SK-N-SH (cell line): ENCODE data around the gene AQP3. TPM values are rescaled to one million over a fixed set of nuclear protein-coding genes. Genes with fewer than 3 reads are reported as not detected.

Experiments used
- CTCF ChIA-PET: fragments of 300-600, 350-600 bp; formaldehyde crosslinking; extraction: SDS; loops from one replicate; lab custom pipeline; 2021; lab: Yijun Ruan, JAX
- POLR2A ChIA-PET: fragments of 350-600 bp; sonication (Branson Sonifier 250); formaldehyde crosslinking; extraction: SDS; loops from one replicate; lab custom pipeline; 2020; ENCODE audit warnings: antibody characterized with exemption, inconsistent platforms; lab: Yijun Ruan, JAX
- DNase-seq: peaks from one replicate; pipeline ENCODE4 v3.0.0; 2012
- H2AFZ ChIP-seq: fragments of 200-600 bp; sonication (generic); 2 replicates; pipeline ENCODE4 v1.8.1; 2016; ENCODE audit warnings: antibody characterized with exemption, mild to moderate bottlenecking, low read depth
- H3F3A ChIP-seq: fragments of 200-600 bp; sonication (generic); replicated peaks from 2 replicates; pipeline ENCODE3; 2016; ENCODE audit warnings: antibody characterized with exemption, mild to moderate bottlenecking; ENCODE audit not compliant: insufficient read depth
- H3K27ac ChIP-seq, 2 experiments: fragments of 200-500 bp in 1 of 2; fragments of 200-600 bp in 1 of 2; sonication (Bioruptor generic) in 1 of 2; sonication (generic), shearing (Covaris generic) in 1 of 2; 2 replicates each; pipeline versions ENCODE4 v1.5.1 to v1.6.1; 2014 to 2016; ENCODE audit warnings: low read depth in 2 of 2, inconsistent platforms in 1 of 2, low read length in 1 of 2, mild to moderate bottlenecking in 1 of 2, mixed read lengths in 1 of 2
- H3K27me3 ChIP-seq: fragments of 200-600 bp; sonication (generic), shearing (Covaris generic); 2 replicates; pipeline ENCODE4 v1.6.1; 2016; ENCODE audit warnings: mixed run types; ENCODE audit not compliant: insufficient read depth
- H3K36me3 ChIP-seq, 2 experiments: fragments of 200-500 bp in 1 of 2; fragments of 200-600 bp in 1 of 2; sonication (Bioruptor generic) in 1 of 2; sonication (generic) in 1 of 2; replicated peaks in 1 of 2; 2 replicates each; pipeline versions ENCODE3 to v1.5.1; 2014 to 2016; ENCODE audit warnings: low read length in 1 of 2, mild to moderate bottlenecking in 1 of 2; ENCODE audit not compliant: insufficient read depth in 2 of 2, control insufficient read depth in 1 of 2
- H3K4me1 ChIP-seq, 2 experiments: fragments of 200-500 bp in 1 of 2; fragments of 200-600 bp in 1 of 2; sonication (Bioruptor generic) in 1 of 2; sonication (generic), shearing (Covaris generic) in 1 of 2; 2 replicates each; pipeline versions ENCODE4 v1.5.1 to v1.6.1; 2014 to 2016; ENCODE audit warnings: low read depth in 1 of 2, low read length in 1 of 2, mixed run types in 1 of 2; ENCODE audit not compliant: insufficient read depth in 2 of 2, control insufficient read depth in 1 of 2
- H3K4me2 ChIP-seq: fragments of 200-600 bp; sonication (generic), shearing (Covaris generic); 2 replicates; pipeline ENCODE4 v1.6.1; 2017; ENCODE audit warnings: mixed run types
- H3K4me3 ChIP-seq, 2 experiments: fragments of 200-500 bp in 1 of 2; fragments of 200-600 bp in 1 of 2; sonication (Bioruptor generic) in 1 of 2; sonication (generic), shearing (Covaris generic) in 1 of 2; 2 replicates each; pipeline versions ENCODE4 v1.5.1 to v1.8.1; 2014 to 2016; ENCODE audit warnings: low read depth in 2 of 2, inconsistent platforms in 1 of 2, low read length in 1 of 2, mild to moderate bottlenecking in 1 of 2, mixed read lengths in 1 of 2, moderate library complexity in 1 of 2
- H3K79me2 ChIP-seq: fragments of 200-600 bp; sonication (generic); 2 replicates; pipeline ENCODE4 v1.8.1; 2017; ENCODE audit warnings: mild to moderate bottlenecking; ENCODE audit not compliant: insufficient read depth
- H3K9ac ChIP-seq: fragments of 200-600 bp; sonication (generic); 2 replicates; pipeline ENCODE4 v1.6.1; 2017; ENCODE audit warnings: mixed run types
- H3K9me2 ChIP-seq: fragments of 200-600 bp; sonication (generic); 2 replicates; pipeline ENCODE4 v1.6.1; 2017; ENCODE audit warnings: mixed run types
- H3K9me3 ChIP-seq: fragments of 200-600 bp; sonication (generic); 2 replicates; pipeline ENCODE4 v1.6.1; 2017; ENCODE audit warnings: mixed run types, mild to moderate bottlenecking, moderate library complexity
- H4K20me1 ChIP-seq: fragments of 200-600 bp; sonication (generic); 2 replicates; pipeline ENCODE4 v1.6.1; 2017; ENCODE audit warnings: mild to moderate bottlenecking, mixed run types; ENCODE audit not compliant: insufficient read depth
- CHD2 ChIP-seq: fragments of 150-350 bp; IDR thresholded peaks from 2 replicates; pipeline ENCODE4 v1.6.1; 2018; ENCODE audit warnings: low read length; ENCODE audit not compliant: partially characterized antibody
- ELF1 ChIP-seq: IDR thresholded peaks from 2 replicates; pipeline ENCODE4 v1.4.0; 2012
- FOXJ3 ChIP-seq: sonication (generic); formaldehyde crosslinking; IDR thresholded peaks from 2 replicates; pipeline ENCODE4 v1.5.1; 2020; ENCODE audit warnings: mild to moderate bottlenecking, missing genetic modification reagents
- JUND ChIP-seq: IDR thresholded peaks from 2 replicates; pipeline ENCODE4 v1.4.0; 2012
- NFIC ChIP-seq: IDR thresholded peaks from 2 replicates; pipeline ENCODE4 v1.4.0; 2012; ENCODE audit warnings: borderline replicate concordance
- SMC3 ChIP-seq: IDR thresholded peaks from 2 replicates; pipeline ENCODE4 v1.6.1; 2012; ENCODE audit warnings: low read depth, low read length, improper control_type of control experiment
- TAF1 ChIP-seq: IDR thresholded peaks from 2 replicates; pipeline ENCODE4 v1.6.1; 2012; ENCODE audit warnings: low read depth, mild to moderate bottlenecking, low read length, moderate library complexity, borderline replicate concordance
- WGBS: methylation state at CpG from one replicate; pipeline ENCODE4 v1.1.6; 2017; ENCODE audit warnings: low lambda C conversion rate; 5-methylcytosine and 5-hydroxymethylcytosine counted together
- polyA plus RNA-seq, 3 experiments: library from polyadenylated mRNA; depleted of rRNA; stranded (reverse); fragments of >200 nt; gene quantifications; 2 replicates each; pipeline ENCODE4 v1.2.3, GENCODE V29; 2012
- TF ChIP-seq, protein P1 (sequence below): IDR thresholded peaks from 2 replicates; pipeline ENCODE4; 2012
- TF ChIP-seq, protein P2 (sequence below): fragments of 150-350 bp; IDR thresholded peaks from 2 replicates; pipeline ENCODE4 v1.6.1; 2016; ENCODE audit warnings: mild to moderate bottlenecking, low read depth, low read length
- TF ChIP-seq, protein P3 (sequence below): fragments of 200-600 bp; sonication (generic); IDR thresholded peaks from 2 replicates; pipeline ENCODE4 v1.6.1; 2017; ENCODE audit warnings: antibody characterized with exemption, mild to moderate bottlenecking, moderate library complexity

Gene AQP3
- polyA plus RNA-seq, 1 of the 3 experiments (the other 2 are of a cell fraction), result 0.64 TPM

DNA sequence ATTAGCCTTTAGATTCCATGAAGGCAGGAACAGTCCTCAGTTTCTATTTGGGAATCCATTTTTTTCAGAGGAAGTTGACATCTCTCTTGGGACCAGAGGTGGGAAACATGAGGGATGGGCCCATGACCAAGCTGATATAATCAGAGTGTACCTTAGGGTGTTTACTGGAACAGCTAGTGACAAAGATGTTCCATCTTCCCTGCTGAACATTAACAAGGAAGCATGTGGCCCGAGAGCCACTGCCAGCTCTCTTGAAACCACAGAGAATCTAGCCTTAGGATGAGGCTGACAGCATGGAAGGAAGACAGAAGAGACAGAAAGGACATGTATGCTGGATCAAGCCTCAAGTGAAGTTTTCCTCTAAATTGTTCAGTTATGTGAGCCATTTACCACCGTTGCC, 16.0 kb downstream of the AQP3 start (continued):
- TF ChIP-seq, protein P1, sequence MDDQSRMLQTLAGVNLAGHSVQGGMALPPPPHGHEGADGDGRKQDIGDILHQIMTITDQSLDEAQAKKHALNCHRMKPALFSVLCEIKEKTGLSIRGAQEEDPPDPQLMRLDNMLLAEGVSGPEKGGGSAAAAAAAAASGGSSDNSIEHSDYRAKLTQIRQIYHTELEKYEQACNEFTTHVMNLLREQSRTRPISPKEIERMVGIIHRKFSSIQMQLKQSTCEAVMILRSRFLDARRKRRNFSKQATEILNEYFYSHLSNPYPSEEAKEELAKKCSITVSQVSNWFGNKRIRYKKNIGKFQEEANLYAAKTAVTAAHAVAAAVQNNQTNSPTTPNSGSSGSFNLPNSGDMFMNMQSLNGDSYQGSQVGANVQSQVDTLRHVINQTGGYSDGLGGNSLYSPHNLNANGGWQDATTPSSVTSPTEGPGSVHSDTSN, result no peak
- no peak for TF ChIP-seq SMC3
- TF ChIP-seq, protein P2, sequence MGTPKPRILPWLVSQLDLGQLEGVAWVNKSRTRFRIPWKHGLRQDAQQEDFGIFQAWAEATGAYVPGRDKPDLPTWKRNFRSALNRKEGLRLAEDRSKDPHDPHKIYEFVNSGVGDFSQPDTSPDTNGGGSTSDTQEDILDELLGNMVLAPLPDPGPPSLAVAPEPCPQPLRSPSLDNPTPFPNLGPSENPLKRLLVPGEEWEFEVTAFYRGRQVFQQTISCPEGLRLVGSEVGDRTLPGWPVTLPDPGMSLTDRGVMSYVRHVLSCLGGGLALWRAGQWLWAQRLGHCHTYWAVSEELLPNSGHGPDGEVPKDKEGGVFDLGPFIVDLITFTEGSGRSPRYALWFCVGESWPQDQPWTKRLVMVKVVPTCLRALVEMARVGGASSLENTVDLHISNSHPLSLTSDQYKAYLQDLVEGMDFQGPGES, result no peak
- TF ChIP-seq, protein P3, sequence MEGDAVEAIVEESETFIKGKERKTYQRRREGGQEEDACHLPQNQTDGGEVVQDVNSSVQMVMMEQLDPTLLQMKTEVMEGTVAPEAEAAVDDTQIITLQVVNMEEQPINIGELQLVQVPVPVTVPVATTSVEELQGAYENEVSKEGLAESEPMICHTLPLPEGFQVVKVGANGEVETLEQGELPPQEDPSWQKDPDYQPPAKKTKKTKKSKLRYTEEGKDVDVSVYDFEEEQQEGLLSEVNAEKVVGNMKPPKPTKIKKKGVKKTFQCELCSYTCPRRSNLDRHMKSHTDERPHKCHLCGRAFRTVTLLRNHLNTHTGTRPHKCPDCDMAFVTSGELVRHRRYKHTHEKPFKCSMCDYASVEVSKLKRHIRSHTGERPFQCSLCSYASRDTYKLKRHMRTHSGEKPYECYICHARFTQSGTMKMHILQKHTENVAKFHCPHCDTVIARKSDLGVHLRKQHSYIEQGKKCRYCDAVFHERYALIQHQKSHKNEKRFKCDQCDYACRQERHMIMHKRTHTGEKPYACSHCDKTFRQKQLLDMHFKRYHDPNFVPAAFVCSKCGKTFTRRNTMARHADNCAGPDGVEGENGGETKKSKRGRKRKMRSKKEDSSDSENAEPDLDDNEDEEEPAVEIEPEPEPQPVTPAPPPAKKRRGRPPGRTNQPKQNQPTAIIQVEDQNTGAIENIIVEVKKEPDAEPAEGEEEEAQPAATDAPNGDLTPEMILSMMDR, result no peak
- no peak for TF ChIP-seq NFIC

DNA sequence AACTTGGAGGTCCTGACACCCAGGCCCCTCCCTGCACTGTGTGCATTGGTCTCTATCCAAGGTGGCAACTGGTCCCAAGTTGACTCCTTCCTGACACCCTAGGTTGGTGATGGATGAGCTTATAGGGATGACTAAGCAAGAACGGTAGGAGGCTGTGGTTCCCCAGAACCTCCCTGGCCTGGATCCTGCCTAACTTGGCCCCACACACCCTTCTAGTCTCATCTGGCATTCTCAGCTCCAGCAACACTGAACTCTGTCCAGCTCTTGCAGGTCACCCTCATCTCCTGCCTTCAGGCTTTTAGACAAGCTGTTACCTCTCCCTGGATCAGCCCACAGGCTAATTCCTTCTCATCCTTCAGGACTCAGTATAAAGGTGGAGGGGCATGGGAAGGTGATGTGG, 16.5 kb downstream of the AQP3 start:
- Histone ChIP-seq H3F3A (no peaks in the 10 kb centered on the region), H3K9ac (no peak overlapping the region), H3K9me3 (no peaks in the 10 kb centered on the region), H3K4me2 (no peak overlapping the region), H3K4me1 (no peaks in the 10 kb centered on the region), H3K27me3 (peaks cover 4% of the 10 kb centered on the region; the same call in 1 of the 2 replicates), H3K4me3 (no peak overlapping the region), H3K9me2 (no peaks in the 10 kb centered on the region), H2AFZ (no peak overlapping the region), H3K27ac (no peak overlapping the region), H4K20me1 (no peaks in the 10 kb centered on the region), H3K36me3 (no peaks in the 10 kb centered on the region), H3K79me2 (no peaks in the 10 kb centered on the region)
- DNase-seq, result no peak
- ChIA-PET POLR2A (no interaction called here), CTCF (interaction anchor here (1.2 to 2.3 kb wide), 5 partner anchors 8 to 36 kb away, joined by 3 to 9 read pairs (median 3); no protein-coding TSS in a partner anchor)
- WGBS, result 43% methylated on average over 1 of the region's 1 CpG
- TF ChIP-seq TAF1, result no peak
- no peak for TF ChIP-seq JUND
- TF ChIP-seq, protein P3, result no peak
- TF ChIP-seq FOXJ3 (CRISPR knock-in tag), result no peak
- TF ChIP-seq CHD2, result no peak
- TF ChIP-seq ELF1, result no peak
